Vagina (tissue), 2 donors: ENCODE results near the gene MLH3.

Experiments used
- POLR2A ChIP-seq, 2 donors: fragments of 450-650 bp; IDR thresholded peaks; one replicate each; pipeline ENCODE4 v1.6.1; 2017; ENCODE audit warnings: antibody characterized with exemption in 2 of 2, mild to moderate bottlenecking in 2 of 2, moderate library complexity in 2 of 2
- POLR2AphosphoS5 ChIP-seq, 2 donors: sonication (generic); formaldehyde crosslinking; IDR thresholded peaks; one replicate each; pipeline ENCODE4 v1.9.0; 2017; ENCODE audit warnings: antibody characterized with exemption in 2 of 2, mild to moderate bottlenecking in 2 of 2, low read depth in 1 of 2; ENCODE audit not compliant: insufficient read depth in 1 of 2
- TF ChIP-seq, protein P1 (sequence below), 3 experiments: fragments of 450-650 bp in 2 of 3; fragments of 200-600 bp in 1 of 3; sonication (generic) in 1 of 3; IDR thresholded peaks; one replicate each; pipeline ENCODE4 v1.5.1; 2017 to 2019; ENCODE audit warnings: antibody characterized with exemption in 3 of 3, mild to moderate bottlenecking in 2 of 3, moderate library complexity in 2 of 3

DNA sequence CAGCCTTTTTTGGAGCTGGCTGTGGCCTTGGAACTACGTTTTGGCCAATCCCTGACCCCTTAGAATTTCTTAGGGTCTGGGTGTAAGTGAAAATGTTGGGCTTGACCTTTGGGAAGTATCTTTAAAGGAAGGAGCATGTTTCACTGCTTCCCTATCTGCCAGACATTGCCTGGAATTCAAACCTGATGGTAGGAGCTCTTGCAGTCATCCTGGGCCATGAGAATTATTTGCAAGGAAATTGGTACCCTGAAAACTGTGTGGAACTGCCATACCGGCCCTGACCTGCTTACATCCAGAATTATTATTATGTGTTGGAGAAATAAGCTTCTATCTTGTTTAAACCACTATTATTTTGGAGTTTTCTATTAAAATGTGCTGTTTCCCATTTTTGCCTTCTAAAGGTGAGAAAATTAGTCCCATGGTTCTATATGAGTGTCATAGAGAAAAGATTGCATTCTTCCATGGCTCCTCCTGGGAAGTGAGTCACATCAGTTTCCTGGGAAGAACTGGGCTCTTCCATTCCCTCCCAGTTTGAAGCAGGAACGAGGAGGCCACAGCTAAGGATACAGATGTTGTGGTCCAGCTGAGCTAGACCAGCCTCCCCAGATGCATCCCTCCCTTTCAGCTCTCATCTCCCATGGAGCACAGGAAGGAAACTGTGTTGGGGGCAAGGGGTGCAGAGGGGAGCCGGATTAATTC, 86.3 kb downstream of the MLH3 start:
- TF ChIP-seq, protein P1, sequence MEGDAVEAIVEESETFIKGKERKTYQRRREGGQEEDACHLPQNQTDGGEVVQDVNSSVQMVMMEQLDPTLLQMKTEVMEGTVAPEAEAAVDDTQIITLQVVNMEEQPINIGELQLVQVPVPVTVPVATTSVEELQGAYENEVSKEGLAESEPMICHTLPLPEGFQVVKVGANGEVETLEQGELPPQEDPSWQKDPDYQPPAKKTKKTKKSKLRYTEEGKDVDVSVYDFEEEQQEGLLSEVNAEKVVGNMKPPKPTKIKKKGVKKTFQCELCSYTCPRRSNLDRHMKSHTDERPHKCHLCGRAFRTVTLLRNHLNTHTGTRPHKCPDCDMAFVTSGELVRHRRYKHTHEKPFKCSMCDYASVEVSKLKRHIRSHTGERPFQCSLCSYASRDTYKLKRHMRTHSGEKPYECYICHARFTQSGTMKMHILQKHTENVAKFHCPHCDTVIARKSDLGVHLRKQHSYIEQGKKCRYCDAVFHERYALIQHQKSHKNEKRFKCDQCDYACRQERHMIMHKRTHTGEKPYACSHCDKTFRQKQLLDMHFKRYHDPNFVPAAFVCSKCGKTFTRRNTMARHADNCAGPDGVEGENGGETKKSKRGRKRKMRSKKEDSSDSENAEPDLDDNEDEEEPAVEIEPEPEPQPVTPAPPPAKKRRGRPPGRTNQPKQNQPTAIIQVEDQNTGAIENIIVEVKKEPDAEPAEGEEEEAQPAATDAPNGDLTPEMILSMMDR (IDR thresholded peaks at IDR 0.05), result no peak
- TF ChIP-seq POLR2AphosphoS5 (IDR thresholded peaks at IDR 0.05; ENCODE audit: insufficient read depth in 1 of 2, low read depth in 1 of 2) (no peak), POLR2A (IDR thresholded peaks at IDR 0.05) (no peak)
